ENCODE measurements around the gene NSF.
"Not testable (repeated sequence)": the region's sequence is repeated elsewhere in the genome, so short reads cannot be mapped to it uniquely, and the experiment has no call there.

NSF gene

GRCh38 chr17:46759141-46759540, 168.7 kb downstream of the NSF start:
- DNase-seq: no peak

GRCh38 chr17:46763416-46763815, 172.9 kb downstream of the NSF start:
- no peak for DNase-seq

- no peak for DNase-seq
Observed at GRCh38 chr17:46764000-46764708, 173.7 kb downstream of the NSF start.

DNA sequence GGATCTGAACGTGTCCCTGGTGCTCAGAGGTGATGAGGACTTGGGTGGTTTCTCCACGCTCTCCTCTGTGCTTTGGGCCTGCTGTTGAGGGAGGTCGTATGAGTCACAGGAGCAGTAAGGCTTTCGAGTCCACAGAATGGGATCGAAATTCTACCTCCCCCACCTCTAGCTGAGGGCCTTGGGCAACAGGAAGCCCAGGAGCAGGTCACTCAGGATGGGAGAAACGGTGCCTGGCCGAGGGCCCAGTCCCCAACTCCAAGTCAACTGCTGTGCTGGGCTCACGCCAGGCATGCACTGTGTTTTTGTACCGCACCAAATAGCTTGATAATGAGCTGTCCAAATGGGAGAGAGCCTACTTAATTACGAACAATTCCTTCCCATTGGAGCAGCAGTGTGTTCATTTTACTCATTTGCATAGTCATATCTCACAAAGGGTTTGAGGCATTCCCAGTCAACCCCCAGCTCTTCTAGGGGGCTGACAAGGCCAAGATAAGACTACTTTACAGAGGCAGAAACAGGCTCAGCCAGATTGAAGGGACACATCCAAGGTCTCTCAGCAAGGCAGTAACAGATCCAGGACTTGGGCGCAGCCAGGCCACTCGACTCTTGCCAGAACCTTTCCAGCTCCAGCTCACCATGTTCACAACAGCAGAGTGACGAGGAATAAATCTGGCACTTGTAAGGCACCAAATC, 174.4 kb downstream of the NSF start:
- no peak for DNase-seq

DNA sequence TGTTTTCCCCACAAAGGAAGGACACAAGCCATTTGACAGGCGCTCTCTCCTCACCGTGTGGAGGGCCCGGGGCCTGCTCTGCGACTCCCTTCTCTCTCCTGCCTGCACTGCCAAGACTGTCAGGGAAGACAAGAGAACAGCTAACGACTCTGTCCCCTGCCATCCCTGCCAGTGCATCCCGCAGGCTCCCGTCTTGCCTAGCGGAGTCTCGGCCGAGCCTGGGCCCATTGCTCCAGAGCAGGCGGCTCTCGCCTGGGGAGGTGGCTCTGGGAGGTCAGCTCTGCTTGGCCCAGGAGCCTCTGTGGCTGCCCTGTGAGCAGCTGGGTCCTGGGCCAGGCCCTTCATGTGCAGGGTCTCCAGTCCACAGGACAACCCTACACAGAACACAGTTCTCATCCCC, 175.0 kb downstream of the NSF start:
- no peak for DNase-seq

GRCh38 chr17:46766493-46767491, 176.3 kb downstream of the NSF start:
- DNase-seq: no peak

- DNase-seq: no peak
Observed at GRCh38 chr17:46768540-46768870, 178.0 kb downstream of the NSF start.

- DNase-seq: not testable (repeated sequence)
Observed at GRCh38 chr17:46768896-46769295, 178.4 kb downstream of the NSF start.

- DNase-seq: no peak
Observed at GRCh38 chr17:46769531-46770438, 179.3 kb downstream of the NSF start.

- no peak for DNase-seq
Observed at GRCh38 chr17:46770439-46770817, 180.0 kb downstream of the NSF start.

DNA sequence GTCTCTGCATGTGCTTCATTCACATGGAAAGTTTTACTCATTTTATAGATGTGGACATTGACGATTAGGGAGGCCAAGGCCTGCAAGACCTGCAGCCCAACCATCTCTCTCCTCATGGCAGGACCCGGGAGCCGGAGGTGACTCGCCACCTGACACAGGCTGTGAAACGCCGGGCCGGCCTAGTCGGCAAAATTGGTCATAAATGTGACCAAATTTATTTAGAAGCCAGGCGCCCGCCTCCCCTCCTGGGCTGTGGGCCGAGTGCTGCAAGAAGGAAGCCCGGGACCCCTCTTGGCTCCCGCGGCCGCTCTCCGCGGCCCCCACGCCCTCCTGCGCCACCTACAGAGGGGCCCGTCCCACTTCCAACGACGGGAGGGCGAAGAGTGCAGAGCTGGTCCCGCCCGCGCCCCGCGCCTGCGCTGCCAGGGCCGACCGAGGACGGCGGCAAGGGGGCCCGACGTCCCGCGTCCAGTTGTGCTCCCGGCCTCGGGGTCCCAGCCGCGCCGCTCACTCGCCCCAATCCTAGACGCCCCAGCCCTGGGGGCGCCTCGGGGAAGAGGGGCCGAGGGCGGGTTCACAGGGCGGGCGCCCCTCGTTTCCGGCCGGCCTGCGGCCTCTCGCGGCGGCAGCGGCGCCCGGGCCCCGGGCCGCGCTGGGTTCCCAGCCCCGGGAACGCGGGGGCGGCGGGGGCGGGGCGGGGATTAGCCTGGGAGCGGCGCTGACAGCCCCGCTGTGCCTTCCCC, 180.5 kb downstream of the NSF start:
- DNase-seq: no peak

DNA sequence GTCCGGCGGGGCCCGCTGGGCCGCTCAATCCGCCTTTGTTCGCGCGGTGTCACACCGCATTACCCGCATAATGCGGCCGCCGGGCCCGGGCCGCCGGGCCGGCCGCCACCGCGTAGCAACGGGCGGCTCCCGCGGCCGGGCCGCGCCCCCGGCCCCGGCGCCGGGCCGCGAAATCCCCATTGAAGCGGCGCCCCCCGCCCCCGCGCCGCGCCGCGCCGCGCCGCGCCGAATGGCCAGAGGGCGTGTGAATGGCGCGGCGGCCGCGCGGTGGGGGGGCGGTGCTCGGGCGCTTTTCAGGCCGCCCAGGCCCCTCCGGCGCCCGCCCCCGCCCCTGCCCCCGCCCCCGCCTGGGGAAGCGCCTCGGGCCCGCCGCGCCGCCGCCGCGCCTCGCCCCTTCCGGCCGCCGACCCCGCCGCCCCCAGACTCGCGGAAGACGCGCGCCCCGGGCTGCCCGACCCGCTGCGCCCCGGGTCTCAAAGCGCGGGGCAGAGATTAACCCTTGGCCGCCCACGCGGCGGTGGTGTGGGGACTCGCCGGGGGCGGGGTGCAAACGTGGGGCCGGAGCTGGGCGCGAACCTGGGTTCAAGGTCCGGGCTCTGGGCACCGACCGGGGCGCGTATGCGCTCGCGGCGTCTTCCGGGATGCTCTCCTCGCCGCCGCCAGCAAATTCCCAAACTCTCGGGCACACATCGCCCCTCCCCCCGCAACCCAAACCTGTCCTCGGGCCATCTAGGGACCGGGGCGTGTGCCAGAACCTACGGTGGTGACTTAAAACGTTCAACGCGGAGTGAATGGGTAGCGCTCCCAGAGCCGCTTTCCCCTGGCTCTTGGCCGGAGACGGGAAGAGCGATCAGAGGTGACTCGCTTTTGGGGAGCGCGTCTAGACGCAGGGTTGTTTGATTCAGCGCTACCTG, 181.3 kb downstream of the NSF start:
- no peak for DNase-seq

GRCh38 chr17:46772475-46773220, 182.2 kb downstream of the NSF start:
- DNase-seq: no peak

DNA sequence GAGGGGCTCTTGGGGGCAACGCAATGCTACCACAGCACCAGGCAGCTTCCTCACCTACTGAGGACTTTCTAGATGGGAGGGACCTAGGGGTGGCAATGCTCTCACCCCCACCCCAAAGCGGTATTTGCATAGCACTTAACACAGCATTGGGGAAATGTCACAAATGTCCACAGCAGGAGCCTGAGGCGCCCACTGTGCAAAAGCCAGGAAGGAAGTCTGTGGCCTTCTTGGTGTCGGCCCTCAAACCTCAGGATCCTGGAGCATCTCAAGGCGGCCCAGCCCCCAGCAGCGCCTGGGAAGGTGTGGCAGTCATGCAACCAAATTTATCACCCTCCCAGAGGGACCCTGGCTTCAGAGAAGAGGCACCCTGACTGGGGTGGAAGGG, 182.7 kb downstream of the NSF start:
- no peak for DNase-seq

DNA sequence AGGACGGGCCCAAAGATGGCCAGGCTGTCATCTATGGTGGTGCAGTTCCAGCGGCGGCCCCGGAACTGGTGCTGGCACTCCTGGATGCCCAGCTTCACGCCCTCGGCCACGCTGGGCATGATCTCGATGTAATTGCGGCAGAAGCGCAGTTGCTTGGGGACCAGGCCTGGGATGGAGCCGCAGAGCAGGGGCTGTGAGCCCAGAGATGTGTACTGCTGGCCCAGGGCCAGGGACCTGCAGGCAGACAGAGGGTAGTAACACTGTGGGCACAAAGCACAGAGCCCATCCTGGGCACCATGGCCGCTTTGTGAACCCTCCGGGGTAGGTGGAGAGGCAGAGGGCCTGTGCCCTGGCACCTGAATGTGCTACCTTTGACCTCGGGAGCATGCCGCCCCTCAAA, 183.2 kb downstream of the NSF start:
- DNase-seq: no peak

DNA sequence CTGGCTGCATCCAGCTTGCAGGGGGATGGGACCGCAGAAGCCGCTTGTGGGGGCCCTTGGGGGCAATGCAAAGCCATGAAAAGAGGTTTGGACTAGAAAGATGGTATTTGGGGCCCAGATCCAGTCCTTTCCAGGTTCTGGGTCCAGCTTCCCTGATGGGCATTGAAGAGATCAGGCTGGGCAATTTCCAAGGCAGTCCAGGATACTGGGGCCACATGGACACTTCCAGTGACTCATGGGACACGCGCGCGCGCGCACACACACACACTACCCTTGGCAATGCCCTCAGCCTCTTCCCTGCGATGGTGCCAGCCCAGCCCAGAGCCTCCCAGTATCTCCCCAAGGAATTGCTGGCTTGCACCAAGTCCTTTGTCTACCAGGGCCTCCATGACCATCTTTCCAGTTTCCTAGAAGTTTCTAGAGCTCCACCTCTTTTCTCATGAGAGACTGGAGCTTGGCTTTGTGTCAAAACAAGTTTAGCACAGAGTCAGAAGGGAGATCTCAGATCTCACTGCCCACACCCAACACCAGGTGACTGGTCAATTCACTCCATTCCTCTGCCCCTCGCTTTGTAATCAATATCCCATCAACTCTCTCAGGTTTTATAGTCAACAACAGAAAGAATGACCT, 183.8 kb downstream of the NSF start:
- DNase-seq: no peak

GRCh38 chr17:46776298-46777005, 186.0 kb downstream of the NSF start:
- DNase-seq: no peak
